ENCODE results near the gene DMAC2. TPM values are rescaled to one million over a fixed set of nuclear protein-coding genes. Genes with fewer than 3 reads are reported as not detected.

DMAC2 gene
- total RNA-seq, 3 donors from 2014 or later: 24.8 to 41.3 (median 31.6) TPM

- TF ChIP-seq CTCF (IDR thresholded peaks at IDR 0.05): no peak
- TF ChIP-seq POLR2A (IDR thresholded peaks at IDR 0.05): no peak
- no peak for TF ChIP-seq POLR2AphosphoS5 (IDR thresholded peaks at IDR 0.05)
- Histone ChIP-seq H3K9me3 (no peaks in the 10 kb centered on the region), H3K4me3 (no peak overlapping the region), H3K4me1 (peaks cover 0 to 7% of the 10 kb centered on the region in 2 donors), H3K36me3 (no peaks in the 10 kb centered on the region), H3K27me3 (no peaks in the 10 kb centered on the region), H3K27ac (no peak overlapping the region)
- intact Hi-C loops (cut with DNase I; ENCODE audit: low total_unique reads): no loop called here
- no peak for DNase-seq (ENCODE audit: low spot score in 2 of 2)
Observed at GRCh38 chr19:41405776-41406175, 33.9 kb downstream of the DMAC2 start.

GRCh38 chr19:41403181-41403970 is 36.3 kb downstream of the DMAC2 start:
- no peak overlapping the region for H3K27ac ChIP-seq

GRCh38 chr19:41402010-41402409 is 37.7 kb downstream of the DMAC2 start:
- no peak overlapping the region for H3K4me3 ChIP-seq
- no peaks in the 10 kb centered on the region for H3K9me3 ChIP-seq
- H3K27ac ChIP-seq: peak overlapping the region in 1 of 2 donors; percentile 4
- peaks cover 0 to 9% of the 10 kb centered on the region in 2 donors for H3K4me1 ChIP-seq
- TF ChIP-seq POLR2AphosphoS5 (IDR thresholded peaks at IDR 0.05): no peak
- no peak for TF ChIP-seq CTCF (IDR thresholded peaks at IDR 0.05)
- no peak for TF ChIP-seq POLR2A (IDR thresholded peaks at IDR 0.05)
- DNase-seq (ENCODE audit: low spot score in 2 of 2): no peak
- H3K36me3 ChIP-seq: no peaks in the 10 kb centered on the region
- intact Hi-C loops (cut with DNase I; ENCODE audit: low total_unique reads): no loop called here
- no peaks in the 10 kb centered on the region for H3K27me3 ChIP-seq

More at GRCh38 chr19:41403181-41403970, 36.3 kb downstream of the DMAC2 start:
- H3K9me3 ChIP-seq: no peaks in the 10 kb centered on the region
- H3K36me3 ChIP-seq: no peaks in the 10 kb centered on the region
- no peaks in the 10 kb centered on the region for H3K27me3 ChIP-seq
- intact Hi-C loops (cut with DNase I; ENCODE audit: low total_unique reads): no loop called here
- DNase-seq (ENCODE audit: low spot score in 2 of 2): no peak
- H3K4me3 ChIP-seq: no peak overlapping the region
- TF ChIP-seq POLR2AphosphoS5 (IDR thresholded peaks at IDR 0.05) (no peak), POLR2A (IDR thresholded peaks at IDR 0.05) (no peak), CTCF (IDR thresholded peaks at IDR 0.05) (no peak)
- peaks cover 0 to 8% of the 10 kb centered on the region in 2 donors for H3K4me1 ChIP-seq

- Histone ChIP-seq H3K4me1 (peaks cover 0 to 9% of the 10 kb centered on the region in 2 donors), H3K4me3 (no peak overlapping the region), H3K27me3 (no peaks in the 10 kb centered on the region), H3K27ac (no peak overlapping the region), H3K9me3 (no peaks in the 10 kb centered on the region), H3K36me3 (no peaks in the 10 kb centered on the region)
- DNase-seq (ENCODE audit: low spot score in 2 of 2): no peak
- intact Hi-C loops (cut with DNase I; ENCODE audit: low total_unique reads): no loop called here
- no peak for TF ChIP-seq POLR2AphosphoS5 (IDR thresholded peaks at IDR 0.05)
- TF ChIP-seq CTCF (IDR thresholded peaks at IDR 0.05): no peak
- no peak for TF ChIP-seq POLR2A (IDR thresholded peaks at IDR 0.05)
Observed at GRCh38 chr19:41401483-41401882, 38.2 kb downstream of the DMAC2 start.

- Histone ChIP-seq H3K4me3 (no peak overlapping the region), H3K4me1 (peaks cover 0 to 9% of the 10 kb centered on the region in 2 donors), H3K36me3 (no peaks in the 10 kb centered on the region), H3K9me3 (no peaks in the 10 kb centered on the region), H3K27me3 (no peaks in the 10 kb centered on the region), H3K27ac (no peak overlapping the region)
- intact Hi-C loops (cut with DNase I; ENCODE audit: low total_unique reads): no loop called here
- TF ChIP-seq CTCF (IDR thresholded peaks at IDR 0.05) (no peak), POLR2A (IDR thresholded peaks at IDR 0.05) (no peak), POLR2AphosphoS5 (IDR thresholded peaks at IDR 0.05) (no peak)
- no peak for DNase-seq (ENCODE audit: low spot score in 2 of 2)
Observed at GRCh38 chr19:41399525-41399924, 40.2 kb downstream of the DMAC2 start.

All from breast epithelium (tissue), 4 donors.